Measurements from ENCODE around the gene PRSS38. TPM values are rescaled to one million over a fixed set of nuclear protein-coding genes. Genes with fewer than 3 reads are reported as not detected.
"Not testable (repeated sequence)": the region's sequence is repeated elsewhere in the genome, so short reads cannot be mapped to it uniquely, and the experiment has no call there.

PRSS38 gene
- total and polyA plus RNA-seq, 2 donors, result not detected

- Histone ChIP-seq H3K4me3 (ENCODE audit: low read depth, low read length) (no peak overlapping the region), H3K4me1 (ENCODE audit: insufficient read depth) (peaks cover 1% of the 10 kb centered on the region), H3K36me3 (ENCODE audit: insufficient read depth) (no peaks in the 10 kb centered on the region), H3K27ac (ENCODE audit: low read depth) (no peak overlapping the region)
- no peak for DNase-seq (ENCODE audit: extremely low spot score)
These were observed 38.7 kb downstream of the PRSS38 start for GRCh38 chr1:227854189-227854588.

GRCh38 chr1:227855687-227856086 lies 40.2 kb downstream of the PRSS38 start:
- H3K27ac ChIP-seq (ENCODE audit: low read depth), result no peak overlapping the region
- no peak for DNase-seq (ENCODE audit: extremely low spot score)
- peaks cover 1% of the 10 kb centered on the region for H3K4me1 ChIP-seq (ENCODE audit: insufficient read depth)
- no peaks in the 10 kb centered on the region for H3K36me3 ChIP-seq (ENCODE audit: insufficient read depth)
- 59% methylated on average over 4 of the region's 4 CpGs for WGBS
- H3K4me3 ChIP-seq (ENCODE audit: low read depth, low read length), result no peak overlapping the region

GRCh38 chr1:227856147-227856858 lies 40.8 kb downstream of the PRSS38 start:
- DNase-seq (ENCODE audit: extremely low spot score), result no peak
- Histone ChIP-seq H3K36me3 (ENCODE audit: insufficient read depth) (no peaks in the 10 kb centered on the region), H3K27ac (ENCODE audit: low read depth) (no peak overlapping the region), H3K4me1 (ENCODE audit: insufficient read depth) (peaks cover 1% of the 10 kb centered on the region), H3K4me3 (ENCODE audit: low read depth, low read length) (no peak overlapping the region)
- 91% methylated on average over 7 of the region's 7 CpGs for WGBS

DNA sequence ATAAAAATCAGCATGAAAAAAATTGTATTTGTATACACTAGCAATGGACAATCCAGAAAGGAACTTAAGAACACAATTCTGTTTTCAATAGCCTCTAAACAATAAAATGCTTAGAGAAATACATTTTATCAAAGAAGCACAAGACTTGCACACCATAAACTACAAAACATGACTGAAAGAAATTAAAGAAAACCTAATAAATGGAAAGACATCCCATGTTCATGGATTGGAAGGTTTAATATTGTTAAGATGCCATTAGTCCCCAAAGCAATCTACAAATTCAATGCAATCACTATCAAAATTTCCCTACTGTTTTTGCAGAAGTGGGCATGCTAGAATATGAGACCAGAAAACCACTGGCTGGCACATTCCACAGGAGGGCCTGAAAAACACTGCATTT lies 49.4 kb downstream of the PRSS38 start:
- Histone ChIP-seq H3K27ac (ENCODE audit: low read depth) (no peak overlapping the region), H3K36me3 (ENCODE audit: insufficient read depth) (no peaks in the 10 kb centered on the region), H3K4me1 (ENCODE audit: insufficient read depth) (no peaks in the 10 kb centered on the region), H3K4me3 (ENCODE audit: low read depth, low read length) (no peak overlapping the region)
- DNase-seq (ENCODE audit: extremely low spot score), result no peak

DNA sequence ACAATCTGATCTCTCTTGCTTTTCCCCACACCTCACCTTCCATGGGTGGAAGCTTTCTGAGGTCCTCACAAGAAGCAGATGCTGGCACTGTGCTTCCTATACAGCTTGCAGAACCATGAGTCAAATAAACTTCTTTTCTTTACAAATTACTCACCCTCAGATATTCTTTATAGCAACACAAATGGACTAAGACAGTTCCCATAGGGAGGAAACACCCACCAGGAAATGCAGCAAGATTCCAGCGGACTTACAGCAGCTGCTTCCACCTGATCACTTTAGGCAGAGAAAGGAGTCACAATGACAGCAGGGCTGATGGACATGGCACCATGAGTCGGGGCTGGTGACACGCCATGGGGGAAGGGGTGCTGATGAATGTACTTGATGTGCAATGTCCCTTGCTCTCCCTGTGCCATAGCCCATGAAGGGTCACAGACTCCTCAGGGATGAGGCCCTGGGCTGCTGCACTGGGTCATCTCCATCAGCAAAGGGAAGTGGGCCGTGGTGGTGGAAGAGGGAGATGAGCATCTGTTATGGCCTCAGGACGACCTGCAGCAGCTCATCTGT lies 53.9 kb downstream of the PRSS38 start:
- H3K27ac ChIP-seq (ENCODE audit: low read depth), result no peak overlapping the region
- 68% methylated on average over 5 of the region's 5 CpGs for WGBS
- H3K36me3 ChIP-seq (ENCODE audit: insufficient read depth), result no peaks in the 10 kb centered on the region
- no peaks in the 10 kb centered on the region for H3K4me1 ChIP-seq (ENCODE audit: insufficient read depth)
- H3K4me3 ChIP-seq (ENCODE audit: low read depth, low read length), result no peak overlapping the region
- no peak for DNase-seq (ENCODE audit: extremely low spot score)

DNA sequence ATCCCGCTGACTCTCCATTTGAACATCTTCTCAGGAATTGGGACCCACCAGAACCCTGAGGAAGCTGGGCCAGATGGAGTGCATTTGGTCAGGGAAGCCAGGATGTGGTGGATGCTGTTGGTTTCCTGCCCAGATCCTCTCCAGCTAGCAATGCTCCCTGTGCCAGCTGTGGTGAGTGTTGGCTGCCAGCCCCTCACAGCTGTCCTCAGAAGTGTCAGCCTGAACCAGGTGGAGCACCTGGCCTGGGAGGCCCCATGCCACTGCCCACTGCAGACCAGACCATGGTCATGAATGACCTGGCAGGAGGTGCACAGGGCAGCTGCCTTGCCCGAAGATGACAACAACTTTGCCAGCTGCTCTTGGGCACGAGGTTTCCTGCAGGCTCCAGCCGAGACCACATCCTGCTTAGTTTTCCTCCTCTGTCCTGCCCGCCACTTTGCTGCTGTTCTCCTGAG lies 54.4 kb downstream of the PRSS38 start:
- H3K4me3 ChIP-seq (ENCODE audit: low read depth, low read length), result no peak overlapping the region
- WGBS, result 77% methylated on average over 5 of the region's 5 CpGs
- no peaks in the 10 kb centered on the region for H3K4me1 ChIP-seq (ENCODE audit: insufficient read depth)
- H3K36me3 ChIP-seq (ENCODE audit: insufficient read depth), result no peaks in the 10 kb centered on the region
- DNase-seq (ENCODE audit: extremely low spot score), result no peak
- no peak overlapping the region for H3K27ac ChIP-seq (ENCODE audit: low read depth)

- Histone ChIP-seq H3K4me1 (ENCODE audit: insufficient read depth) (no peaks in the 10 kb centered on the region), H3K4me3 (ENCODE audit: low read depth, low read length) (no peak overlapping the region), H3K27ac (ENCODE audit: low read depth) (no peak overlapping the region), H3K36me3 (ENCODE audit: insufficient read depth) (no peaks in the 10 kb centered on the region)
- DNase-seq (ENCODE audit: extremely low spot score), result no peak
- 72% methylated on average over 3 of the region's 3 CpGs for WGBS
These were observed 54.9 kb downstream of the PRSS38 start for GRCh38 chr1:227870366-227870765.

DNA sequence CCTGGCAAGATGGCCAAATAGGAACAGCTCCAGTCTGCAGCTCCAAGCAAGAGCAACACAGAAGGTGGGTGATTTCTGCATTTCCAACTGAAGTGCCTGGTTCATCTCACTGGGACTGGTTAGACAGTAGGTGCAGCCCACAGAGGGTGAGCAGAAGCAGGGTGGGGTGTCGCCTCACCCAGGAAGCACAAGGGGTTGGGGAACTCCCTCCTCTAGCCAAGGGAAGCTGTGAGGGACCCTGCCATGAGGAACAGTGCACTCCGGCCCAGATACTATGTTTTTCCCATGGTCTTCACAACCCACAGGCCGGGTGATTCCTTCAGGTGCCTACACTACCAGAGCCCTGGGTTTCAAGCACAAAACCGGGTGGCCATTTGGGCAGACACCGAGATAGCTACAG lies 56.4 kb downstream of the PRSS38 start:
- not testable (repeated sequence) for H3K4me1 ChIP-seq (ENCODE audit: insufficient read depth); DNase-seq (ENCODE audit: extremely low spot score); H3K4me3 ChIP-seq (ENCODE audit: low read depth, low read length); H3K27ac ChIP-seq (ENCODE audit: low read depth); H3K36me3 ChIP-seq (ENCODE audit: insufficient read depth)
- WGBS, result 86% methylated on average over 5 of the region's 5 CpGs

- H3K27ac ChIP-seq (ENCODE audit: low read depth); H3K36me3 ChIP-seq (ENCODE audit: insufficient read depth); H3K4me1 ChIP-seq (ENCODE audit: insufficient read depth); DNase-seq (ENCODE audit: extremely low spot score); H3K4me3 ChIP-seq (ENCODE audit: low read depth, low read length): not testable (repeated sequence)
- 92% methylated on average over 3 of the region's 3 CpGs for WGBS
These were observed 62.3 kb downstream of the PRSS38 start for GRCh38 chr1:227877810-227878209.

DNA sequence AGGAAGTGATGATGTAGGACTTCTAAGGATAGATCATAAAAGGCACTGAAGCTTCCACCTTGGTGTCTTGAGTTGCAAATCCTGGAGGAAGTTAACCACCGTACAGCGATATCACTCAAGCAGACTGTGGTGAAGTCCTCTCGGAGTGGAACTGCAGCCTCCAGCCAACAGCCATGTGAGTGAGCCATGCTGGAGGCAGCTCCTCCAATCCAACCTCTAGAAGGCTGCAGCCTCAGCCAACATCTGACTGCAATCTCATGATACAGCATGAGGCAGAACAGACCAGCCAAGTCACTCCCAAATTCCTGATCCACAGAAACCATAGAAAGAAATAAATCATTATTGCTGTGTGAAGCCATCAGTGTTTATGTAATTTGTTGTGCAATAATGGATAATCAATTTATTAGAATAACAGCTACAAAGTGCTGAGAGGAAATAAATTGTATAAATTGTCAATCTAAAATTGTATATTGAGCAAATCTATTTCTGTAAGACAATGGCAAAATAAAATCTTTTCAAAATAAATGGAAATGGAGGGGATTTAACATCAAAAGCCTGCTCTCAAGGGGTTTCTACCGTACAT lies 65.0 kb downstream of the PRSS38 start:
- Histone ChIP-seq H3K4me1 (ENCODE audit: insufficient read depth) (no peaks in the 10 kb centered on the region), H3K27ac (ENCODE audit: low read depth) (no peak overlapping the region), H3K36me3 (ENCODE audit: insufficient read depth) (no peaks in the 10 kb centered on the region), H3K4me3 (ENCODE audit: low read depth, low read length) (no peak overlapping the region)
- WGBS, result 61% methylated on average over 4 of the region's 4 CpGs
- no peak for DNase-seq (ENCODE audit: extremely low spot score)

- 90% methylated on average over 9 of the region's 9 CpGs for WGBS
- no peak for DNase-seq (ENCODE audit: extremely low spot score)
- Histone ChIP-seq H3K4me3 (ENCODE audit: low read depth, low read length) (no peak overlapping the region), H3K36me3 (ENCODE audit: insufficient read depth) (no peaks in the 10 kb centered on the region), H3K4me1 (ENCODE audit: insufficient read depth) (no peaks in the 10 kb centered on the region), H3K27ac (ENCODE audit: low read depth) (no peak overlapping the region)
These were observed 67.6 kb downstream of the PRSS38 start for GRCh38 chr1:227883073-227883520.

DNA sequence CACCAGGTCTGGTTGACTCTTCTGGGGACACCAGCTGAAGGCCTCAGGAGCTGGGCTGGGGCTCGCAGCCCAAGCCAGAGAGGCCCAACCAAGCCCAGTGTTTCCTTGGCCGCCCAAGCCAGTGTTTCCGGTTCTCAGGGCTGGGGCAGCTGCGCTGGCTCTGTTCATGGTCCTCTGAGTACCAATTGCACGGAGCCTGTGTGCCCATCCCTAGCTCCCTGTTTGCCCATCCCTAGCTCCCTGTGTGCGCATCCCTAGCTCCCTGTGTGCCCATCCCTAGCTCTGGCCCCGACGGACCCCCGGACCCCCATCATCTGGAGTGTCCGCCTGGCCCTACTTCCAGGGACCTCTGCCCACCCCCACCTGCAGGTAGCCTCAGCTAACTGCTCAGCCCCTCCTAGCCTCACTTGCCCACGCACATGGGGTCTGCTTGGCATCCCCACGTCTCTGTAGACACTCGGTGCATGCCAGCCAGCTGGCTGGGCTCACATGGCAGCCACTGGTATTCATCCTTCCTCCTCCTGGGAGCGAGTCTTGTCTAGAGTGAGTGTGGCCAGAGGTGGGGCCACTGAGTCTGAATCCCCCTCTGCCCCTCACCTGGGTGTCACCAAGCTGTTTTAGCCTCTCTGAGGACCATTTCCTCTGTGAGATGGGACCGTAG lies 68.3 kb downstream of the PRSS38 start:
- Histone ChIP-seq H3K27ac (ENCODE audit: low read depth) (no peak overlapping the region), H3K4me1 (ENCODE audit: insufficient read depth) (no peaks in the 10 kb centered on the region), H3K4me3 (ENCODE audit: low read depth, low read length) (no peak overlapping the region), H3K36me3 (ENCODE audit: insufficient read depth) (no peaks in the 10 kb centered on the region)
- DNase-seq (ENCODE audit: extremely low spot score), result no peak
- 95% methylated on average over 15 of the region's 15 CpGs for WGBS

DNA sequence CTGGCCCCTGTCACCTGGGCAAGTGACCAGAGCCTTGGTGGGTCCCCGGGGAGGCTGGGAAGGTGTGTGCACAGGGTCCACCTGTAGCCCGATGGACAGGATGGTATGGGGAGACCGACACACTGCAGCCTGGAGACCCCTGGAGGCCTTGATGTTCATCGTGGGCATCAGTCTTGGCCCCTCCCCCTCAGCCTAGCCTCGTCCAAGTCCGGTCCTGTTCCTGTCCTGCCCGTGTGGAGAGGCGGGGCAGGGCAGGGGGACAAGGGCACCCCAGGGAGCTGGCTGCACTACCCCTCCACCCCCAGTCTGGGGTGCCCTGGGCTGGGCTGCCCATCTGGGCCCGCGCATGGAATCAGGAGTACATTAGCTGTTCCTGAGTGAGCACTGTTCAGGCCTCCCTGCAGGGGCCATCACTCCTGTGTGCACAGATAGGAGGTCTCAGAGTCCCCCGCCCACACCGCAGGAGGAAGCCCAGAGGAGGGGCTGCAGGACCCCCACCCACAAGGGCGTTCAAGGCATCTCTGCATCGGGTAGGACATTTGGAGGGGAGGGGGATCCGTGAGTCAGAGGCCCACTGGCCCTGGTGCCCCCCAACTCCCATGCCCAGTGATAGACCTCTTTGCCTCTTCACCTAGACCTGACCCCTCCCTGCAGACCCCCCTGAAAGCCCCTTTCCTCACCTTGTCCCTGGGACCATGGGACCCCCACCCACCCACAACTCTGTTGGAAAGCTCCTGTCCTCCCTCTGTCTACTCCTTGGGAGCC lies 69.1 kb downstream of the PRSS38 start:
- 89% methylated on average over 15 of the region's 15 CpGs for WGBS
- no peak overlapping the region for H3K4me3 ChIP-seq (ENCODE audit: low read depth, low read length)
- H3K27ac ChIP-seq (ENCODE audit: low read depth), result no peak overlapping the region
- no peaks in the 10 kb centered on the region for H3K36me3 ChIP-seq (ENCODE audit: insufficient read depth)
- no peaks in the 10 kb centered on the region for H3K4me1 ChIP-seq (ENCODE audit: insufficient read depth)
- no peak for DNase-seq (ENCODE audit: extremely low spot score)
